Measurements from ENCODE around the gene CPVL.

CPVL gene

DNA sequence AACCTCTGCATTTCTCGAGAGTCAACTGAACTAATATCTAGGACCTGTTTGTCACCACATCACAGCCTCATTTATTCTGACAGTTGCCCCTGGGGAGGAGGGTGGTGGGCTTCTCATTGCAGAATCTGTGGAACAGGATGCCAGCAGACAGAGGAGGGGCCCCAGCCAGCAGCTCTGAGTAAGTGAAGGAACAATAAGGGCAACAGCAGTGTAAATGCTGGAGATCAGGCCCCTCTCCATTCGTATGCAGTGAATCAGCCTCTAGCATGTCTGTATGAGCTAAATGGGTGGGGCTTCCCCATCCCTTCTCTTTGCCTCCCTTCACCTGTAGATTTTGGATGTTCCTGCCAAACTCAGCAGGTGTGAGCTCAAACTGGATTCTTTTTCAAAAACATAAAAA lies 7.7 kb upstream of the CPVL start:
- no peak for DNase-seq (ENCODE audit: low read depth)

- DNase-seq (ENCODE audit: low read depth): no peak
Measured at GRCh38 chr7:29150856-29151255, 4.5 kb upstream of the CPVL start.

GRCh38 chr7:29149036-29149435 lies 2.7 kb upstream of the CPVL start:
- no peak for DNase-seq (ENCODE audit: low read depth)

- no peak for DNase-seq (ENCODE audit: low read depth)
Measured at GRCh38 chr7:29147821-29148220, 1.5 kb upstream of the CPVL start.

DNA sequence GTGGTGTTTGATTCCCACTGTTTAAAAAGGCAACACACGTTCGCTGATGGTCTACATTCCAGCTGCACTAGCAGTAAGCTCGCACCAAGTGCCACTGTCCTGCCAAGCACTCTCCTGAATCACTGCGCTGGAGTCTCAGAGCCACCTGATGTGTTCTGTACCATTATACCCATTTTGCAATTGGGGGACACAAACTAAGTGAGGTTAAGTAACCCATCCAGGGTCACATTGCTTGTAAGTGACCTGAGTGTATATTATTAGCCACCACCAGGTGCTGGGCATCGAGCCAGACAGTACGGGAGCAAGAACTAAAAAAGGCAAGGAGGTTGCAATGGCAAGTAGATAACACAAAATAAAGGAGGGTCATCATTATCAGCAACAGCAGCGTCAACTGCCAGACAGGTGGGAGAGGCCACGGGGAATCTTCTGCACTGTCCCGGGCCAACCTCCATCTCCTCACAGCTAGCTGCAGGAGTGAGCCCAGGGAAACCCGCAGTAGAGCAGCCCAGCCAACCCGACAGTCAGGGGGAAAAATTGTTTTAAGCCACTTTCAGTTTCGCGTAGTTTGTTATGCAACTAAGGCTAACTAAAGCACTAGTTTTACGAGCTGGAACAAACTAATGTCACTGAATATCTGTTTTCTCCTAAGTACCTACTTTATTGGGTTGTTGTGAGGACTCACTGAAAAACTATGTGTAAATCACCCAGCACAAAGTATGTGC lies 712 bp upstream of the CPVL start:
- no peak for DNase-seq (ENCODE audit: low read depth)

DNA sequence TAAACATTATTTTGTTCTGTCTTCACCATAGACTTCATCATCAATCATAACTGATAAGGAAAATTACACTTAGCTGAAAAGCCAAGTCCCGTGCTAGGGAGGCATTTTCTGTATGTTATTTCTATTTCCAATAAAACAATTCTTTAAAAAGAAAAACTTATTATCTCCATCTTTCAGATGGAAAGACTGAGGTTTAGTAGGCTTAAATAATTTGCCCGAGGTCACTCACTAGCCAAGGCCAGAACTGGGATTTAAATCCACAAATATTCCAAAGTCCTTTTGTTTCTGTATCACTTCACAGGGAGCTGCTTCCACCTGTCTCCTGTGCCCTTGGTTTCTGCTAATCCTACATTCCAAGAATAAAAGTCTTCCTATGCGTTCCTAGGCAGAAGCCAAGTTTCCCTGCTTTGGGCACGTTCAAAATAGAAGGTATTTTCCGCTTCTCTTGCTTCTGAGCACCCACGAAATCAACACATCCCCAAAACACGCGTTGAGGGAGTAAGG lies 732 bp downstream of the CPVL start:
- DNase-seq (ENCODE audit: low read depth): no peak

DNA sequence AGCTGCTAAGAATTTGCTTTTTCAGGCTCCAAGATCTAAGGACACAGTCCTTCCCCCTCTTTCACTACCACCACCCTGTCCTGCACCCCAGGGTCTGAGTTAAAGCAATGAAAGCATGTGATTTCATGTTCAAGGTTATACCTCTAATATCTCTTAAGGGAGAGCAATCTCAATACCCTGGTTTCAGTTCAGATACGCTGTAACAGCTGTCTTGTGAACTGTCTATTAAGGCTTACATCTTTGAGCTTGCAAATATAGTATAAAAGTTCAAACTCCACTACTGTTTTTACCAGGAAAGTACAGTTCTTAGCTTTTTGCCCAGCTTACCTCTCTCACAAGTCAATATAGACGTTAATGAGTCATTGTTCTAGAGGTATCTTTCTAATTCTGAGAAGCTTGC lies 2.6 kb downstream of the CPVL start:
- DNase-seq (ENCODE audit: low read depth): no peak

- DNase-seq (ENCODE audit: low read depth): no peak
Measured at GRCh38 chr7:29142021-29142727, 4.2 kb downstream of the CPVL start.

GRCh38 chr7:29140873-29141468 lies 5.4 kb downstream of the CPVL start:
- DNase-seq (ENCODE audit: low read depth): no peak

- no peak for DNase-seq (ENCODE audit: low read depth)
Measured at GRCh38 chr7:29139796-29140195, 6.5 kb downstream of the CPVL start.

- no peak for DNase-seq (ENCODE audit: low read depth)
Measured at GRCh38 chr7:29139191-29139590, 7.1 kb downstream of the CPVL start.

- DNase-seq (ENCODE audit: low read depth): no peak
Measured at GRCh38 chr7:29138588-29138987, 7.7 kb downstream of the CPVL start.

GRCh38 chr7:29135846-29136245 lies 10.5 kb downstream of the CPVL start:
- no peak for DNase-seq (ENCODE audit: low read depth)

DNA sequence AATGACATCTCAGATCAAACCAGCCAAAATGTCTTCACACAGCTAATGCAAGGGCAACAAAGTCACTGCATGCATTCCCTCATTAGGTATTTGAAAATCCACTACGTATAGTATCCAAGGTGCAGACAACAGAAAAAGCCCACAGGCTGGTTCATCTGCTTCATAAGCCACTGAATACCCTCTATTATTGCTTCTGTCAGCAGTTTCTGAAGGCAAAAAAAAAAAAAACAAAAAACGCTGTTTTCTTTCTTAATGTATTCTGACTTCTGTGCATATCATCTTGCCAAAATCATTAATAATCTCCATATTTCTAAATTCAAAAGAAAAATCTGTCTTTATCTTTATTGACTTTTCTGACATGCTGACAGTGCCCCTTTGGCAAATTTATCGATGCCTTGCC lies 13.4 kb downstream of the CPVL start:
- no peak for DNase-seq (ENCODE audit: low read depth)

DNA sequence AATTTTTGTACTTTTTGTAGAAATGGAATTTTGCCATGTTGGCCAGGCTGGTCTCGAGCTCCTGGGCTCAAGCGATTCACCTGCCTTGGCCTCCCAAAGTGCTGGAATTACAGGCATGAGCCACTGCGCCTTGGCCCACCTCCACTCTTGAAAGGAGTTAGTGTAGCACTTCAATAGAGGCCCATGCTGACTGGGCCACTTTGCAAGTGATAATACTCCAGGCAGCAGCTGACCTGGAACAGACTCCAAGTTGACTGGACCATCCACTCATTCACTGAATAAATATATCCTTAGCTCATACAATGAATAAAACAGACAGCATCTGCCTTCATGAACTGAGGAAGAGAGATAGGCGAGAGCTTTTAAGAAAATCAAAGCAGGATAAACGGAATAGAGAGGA lies 14.7 kb downstream of the CPVL start:
- DNase-seq (ENCODE audit: low read depth): no peak

GRCh38 chr7:29130096-29130495 lies 16.2 kb downstream of the CPVL start:
- DNase-seq (ENCODE audit: low read depth): no peak

GRCh38 chr7:29127527-29127926 lies 18.8 kb downstream of the CPVL start:
- DNase-seq (ENCODE audit: low read depth): no peak

GRCh38 chr7:29126804-29127203 lies 19.5 kb downstream of the CPVL start:
- DNase-seq (ENCODE audit: low read depth): no peak

GRCh38 chr7:29123626-29124190 lies 22.6 kb downstream of the CPVL start:
- no peak for DNase-seq (ENCODE audit: low read depth)

- DNase-seq (ENCODE audit: low read depth): no peak
Measured at GRCh38 chr7:29122759-29123158, 23.6 kb downstream of the CPVL start.

DNA sequence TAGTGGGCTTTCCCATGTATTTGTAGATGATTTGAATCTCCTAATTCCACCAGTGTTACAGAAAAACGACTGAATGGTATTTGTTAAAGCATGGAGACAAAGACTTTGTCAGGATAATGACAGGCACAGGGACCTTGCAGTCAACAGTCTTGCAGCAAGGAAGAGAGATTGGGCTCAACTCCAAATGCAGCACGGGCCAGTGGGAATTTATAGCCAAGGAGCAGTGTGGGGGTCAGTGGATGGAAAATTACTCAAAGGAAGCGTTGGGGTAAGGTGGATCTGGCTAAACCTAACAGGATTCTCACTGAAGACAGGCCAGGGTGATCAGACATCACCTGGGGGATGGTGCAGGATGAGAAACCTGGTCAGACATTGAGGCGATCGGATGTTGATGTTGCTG lies 24.3 kb downstream of the CPVL start:
- no peak for DNase-seq (ENCODE audit: low read depth)

DNA sequence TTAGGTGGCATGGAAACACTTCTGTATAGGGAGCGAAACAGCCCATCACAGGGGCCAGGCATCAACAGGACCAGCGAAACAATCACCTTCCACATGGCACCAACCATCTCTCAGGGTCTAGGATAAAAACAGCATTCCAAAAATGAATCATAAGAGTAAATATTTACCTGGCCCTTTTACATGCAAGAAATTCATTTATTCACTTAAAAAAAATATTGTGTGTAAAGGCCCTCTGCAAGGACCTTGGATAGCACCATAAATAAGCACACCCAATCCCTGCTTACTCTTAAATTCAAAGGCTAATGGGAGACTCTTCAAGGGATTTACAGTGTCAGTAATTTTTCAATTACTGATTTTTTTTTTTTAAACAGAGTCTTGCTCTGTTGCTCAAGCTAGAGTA lies 25.4 kb downstream of the CPVL start:
- DNase-seq (ENCODE audit: low read depth): no peak

DNA sequence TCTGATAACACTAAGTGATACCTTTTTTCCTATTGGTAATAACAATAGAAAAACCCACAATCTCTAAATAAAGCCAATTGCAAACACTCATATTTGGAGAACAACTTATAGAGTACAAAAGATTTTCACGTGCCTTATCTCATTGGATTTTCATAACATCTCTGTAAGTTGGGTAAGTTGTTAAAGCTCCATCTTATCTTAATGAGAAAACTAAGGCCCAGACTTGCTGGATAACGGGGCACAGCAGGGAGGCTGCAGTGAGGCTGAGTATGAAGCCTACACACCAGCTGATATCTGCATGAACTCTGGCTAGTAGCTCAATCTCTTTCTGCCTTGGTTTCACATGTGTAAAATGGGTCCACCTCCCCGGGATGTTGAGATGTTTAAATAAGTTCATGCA lies 26.8 kb downstream of the CPVL start:
- no peak for DNase-seq (ENCODE audit: low read depth)

Data from stimulated activated CD4-positive, alpha-beta T cell treated with anti-CD3 and anti-CD28 coated beads, Interleukin-2, amount 100 ng/mL, for 4 hours (primary cell).